PC-9 (cell line): Measurements from ENCODE around the gene CCDC12. TPM values are rescaled to one million over a fixed set of nuclear protein-coding genes. Genes with fewer than 3 reads are reported as not detected.

Source experiments
- BruUV-seq: library from RNA; stranded (reverse); fragments of 400-500 nt; replicated peaks from 2 replicates; lab custom pipeline; 2021; lab: Mats Ljungman, UMichigan
- CTCF ChIA-PET: fragments of 300-600 bp; sonication (Branson Sonifier 250); formaldehyde crosslinking; loops from one replicate; lab custom pipeline; 2022; ENCODE audit warnings: antibody characterized with exemption; lab: Charles Lee
- POLR2A ChIA-PET: fragments of 300-600 bp; sonication (Branson Sonifier 250); formaldehyde crosslinking; loops from one replicate; lab custom pipeline; 2022; ENCODE audit warnings: antibody characterized with exemption; ENCODE audit not compliant: unreplicated experiment; lab: Charles Lee
- DNase-seq, 2 experiments: peaks; one replicate each; pipeline versions ENCODE4 v3.0.0 to v3.0.0-alpha.2; 2015 to 2022; ENCODE audit warnings: mixed read lengths in 1 of 2
- H2AFZ ChIP-seq: fragments of 200-600 bp; sonication (generic); 2 replicates; pipeline ENCODE4 v1.8.1; 2017; ENCODE audit warnings: antibody characterized with exemption
- H3F3A ChIP-seq: fragments of 200-600 bp; sonication (generic); 2 replicates; pipeline ENCODE4 v1.8.1; 2017; ENCODE audit warnings: antibody characterized with exemption, mild to moderate bottlenecking, low read depth; ENCODE audit not compliant: insufficient read depth
- H3K27ac ChIP-seq: fragments of 200-600 bp; sonication (generic); 2 replicates; pipeline ENCODE4 v1.6.1; 2016; ENCODE audit warnings: mixed run types
- H3K27me3 ChIP-seq: fragments of 200-600 bp; sonication (generic); 2 replicates; pipeline ENCODE4 v1.6.1; 2016; ENCODE audit warnings: low read depth, mixed run types; ENCODE audit not compliant: insufficient read depth
- H3K36me3 ChIP-seq: fragments of 200-600 bp; sonication (generic); 2 replicates; pipeline ENCODE4 v1.6.1; 2016; ENCODE audit warnings: low read depth, mixed run types
- H3K4me1 ChIP-seq: fragments of 200-600 bp; sonication (generic); replicated peaks from 2 replicates; pipeline ENCODE4 v1.6.1; 2016; ENCODE audit warnings: mixed run types; ENCODE audit not compliant: insufficient read depth
- H3K4me2 ChIP-seq: fragments of 200-600 bp; sonication (generic); 2 replicates; pipeline ENCODE4 v1.6.1; 2017; ENCODE audit warnings: mixed run types
- H3K4me3 ChIP-seq: fragments of 200-600 bp; sonication (generic); 2 replicates; pipeline ENCODE4 v1.6.1; 2016; ENCODE audit warnings: mixed run types
- H3K79me2 ChIP-seq: fragments of 200-600 bp; sonication (generic); 2 replicates; pipeline ENCODE4 v1.6.1; 2017; ENCODE audit warnings: low read depth, mixed run types
- H3K9me2 ChIP-seq: fragments of 200-600 bp; sonication (generic); 2 replicates; pipeline ENCODE4 v1.8.1; 2017; ENCODE audit warnings: mild to moderate bottlenecking; ENCODE audit not compliant: insufficient read depth
- H3K9me3 ChIP-seq: fragments of 200-600 bp; sonication (generic); 2 replicates; pipeline ENCODE4 v1.8.1; 2016; ENCODE audit warnings: low read depth; ENCODE audit not compliant: insufficient read depth
- H4K20me1 ChIP-seq: fragments of 200-600 bp; sonication (generic); 2 replicates; pipeline ENCODE4 v1.8.1; 2017; ENCODE audit not compliant: insufficient read depth
- CTCF ChIP-seq: fragments of 200-600 bp; sonication (generic); conservative IDR thresholded peaks from 2 replicates; pipeline ENCODE4 v1.6.1; 2017; ENCODE audit warnings: mixed run types, antibody characterized with exemption, mild to moderate bottlenecking, moderate library complexity
- EZH2 ChIP-seq: fragments of 200-600 bp; sonication (generic); IDR thresholded peaks from 2 replicates; pipeline ENCODE4 v1.8.0; 2017; ENCODE audit warnings: antibody characterized with exemption, low read depth
- intact Hi-C: fragments of 100-400 bp; cut with micrococcal nuclease; formaldehyde crosslinking; loops from one replicate; pipeline ENCODE4 v1.10.0; 2022; ENCODE audit not compliant: unreplicated experiment
- total RNA-seq: library from RNA; stranded (reverse); gene quantifications from 2 replicates; pipeline ENCODE4 v1.2.3, GENCODE V29; 2021

The CCDC12 gene
- total RNA-seq, 1 experiment from 2014 or later, result 39.3 TPM

GRCh38 chr3:46908294-46908985 is 68.1 kb downstream of the CCDC12 start:
- Histone ChIP-seq H3K4me1 (no peaks in the 10 kb centered on the region), H3K79me2 (no peaks in the 10 kb centered on the region), H3K27me3 (no peaks in the 10 kb centered on the region), H3K4me2 (no peak overlapping the region), H3F3A (peaks cover 6% of the 10 kb centered on the region; the same call in 1 of the 2 replicates), H2AFZ (no peak overlapping the region), H3K9me2 (no peaks in the 10 kb centered on the region), H4K20me1 (no peaks in the 10 kb centered on the region), H3K27ac (no peak overlapping the region), H3K36me3 (no peaks in the 10 kb centered on the region), H3K4me3 (no peak overlapping the region), H3K9me3 (no peaks in the 10 kb centered on the region)
- TF ChIP-seq CTCF (no peak), EZH2 (no peak)
- BruUV-seq, result no TSS peak
- DNase-seq, result no peak
- ChIA-PET POLR2A (no interaction called here), CTCF (interaction anchor here (1.4 kb wide), 1 partner anchor 203 kb away, joined by 4 read pairs; no protein-coding TSS in a partner anchor)
- intact Hi-C loops, result loop anchor here (2.0 to 5.0 kb wide), 3 partner anchors 62 to 421 kb away; no protein-coding TSS in a partner anchor

- intact Hi-C loops, result loop anchor here (2.0 to 5.0 kb wide), 3 partner anchors 61 to 421 kb away; no protein-coding TSS in a partner anchor
- Histone ChIP-seq H3K4me1 (no peaks in the 10 kb centered on the region), H3K4me2 (no peak overlapping the region), H3K36me3 (no peaks in the 10 kb centered on the region), H3K79me2 (no peaks in the 10 kb centered on the region), H3F3A (peaks cover 6% of the 10 kb centered on the region; the same call in 1 of the 2 replicates), H3K27me3 (no peaks in the 10 kb centered on the region), H3K9me3 (no peaks in the 10 kb centered on the region), H3K4me3 (no peak overlapping the region), H3K27ac (no peak overlapping the region), H2AFZ (no peak overlapping the region), H3K9me2 (no peaks in the 10 kb centered on the region), H4K20me1 (no peaks in the 10 kb centered on the region)
- ChIA-PET POLR2A (no interaction called here), CTCF (no interaction called here)
- DNase-seq, result no peak
- TF ChIP-seq CTCF, result no peak
- no peak for TF ChIP-seq EZH2
- no TSS peak for BruUV-seq
Observed at GRCh38 chr3:46907960-46908293, 68.6 kb downstream of the CCDC12 start.

- peaks cover 6% of the 10 kb centered on the region; the same call in 1 of the 2 replicates for H3F3A ChIP-seq
- POLR2A ChIA-PET, result no interaction called here
- no peak overlapping the region for H2AFZ ChIP-seq
- H3K36me3 ChIP-seq, result no peaks in the 10 kb centered on the region
- no peak for TF ChIP-seq EZH2
- TF ChIP-seq CTCF, result no peak
- H3K79me2 ChIP-seq, result no peaks in the 10 kb centered on the region
- intact Hi-C loops, result loop anchor here (5.0 kb wide), 1 partner anchor 420 kb away; no protein-coding TSS in a partner anchor
- H3K4me2 ChIP-seq, result no peak overlapping the region
- no TSS peak for BruUV-seq
- no peaks in the 10 kb centered on the region for H3K9me2 ChIP-seq
- H3K4me3 ChIP-seq, result no peak overlapping the region
- CTCF ChIA-PET, result no interaction called here
- no peak overlapping the region for H3K27ac ChIP-seq
- H4K20me1 ChIP-seq, result no peaks in the 10 kb centered on the region
- no peak for DNase-seq
- no peaks in the 10 kb centered on the region for H3K4me1 ChIP-seq
- no peaks in the 10 kb centered on the region for H3K9me3 ChIP-seq
- no peaks in the 10 kb centered on the region for H3K27me3 ChIP-seq
Observed at GRCh38 chr3:46907271-46907670, 69.3 kb downstream of the CCDC12 start.
